Fibroblast of villous mesenchyme (primary cell): ENCODE measurements around the gene SPATA16. TPM values are rescaled to one million over a fixed set of nuclear protein-coding genes. Genes with fewer than 3 reads are reported as not detected.
"Not testable (repeated sequence)": the region's sequence is repeated elsewhere in the genome, so short reads cannot be mapped to it uniquely, and the experiment has no call there.

Experiments
- DNase-seq: peaks from one replicate; pipeline ENCODE4 v3.0.0-alpha.2; 2010; ENCODE audit warnings: low read depth
- H3K4me3 ChIP-seq: 2 replicates; pipeline ENCODE4 v1.5.1; 2011; ENCODE audit warnings: low read depth, mild to moderate bottlenecking, low read length
- CTCF ChIP-seq: IDR thresholded peaks from 2 replicates; pipeline ENCODE4 v1.5.1; 2012; ENCODE audit warnings: low read depth, mild to moderate bottlenecking, low read length; ENCODE audit not compliant: insufficient read depth
- total RNA-seq: library from RNA; depleted of rRNA; stranded (reverse); fragments of >200 nt; gene quantifications from 2 replicates; pipeline ENCODE4 v1.2.3, GENCODE V29; 2012

Gene SPATA16
- total RNA-seq, 1 donor, result not detected

- H3K4me3 ChIP-seq, result no peak overlapping the region
- no peak for DNase-seq
- no peak for TF ChIP-seq CTCF
These were observed 113.6 kb downstream of the SPATA16 start for GRCh38 chr3:173027429-173027828.

- no peak for TF ChIP-seq CTCF
- H3K4me3 ChIP-seq, result no peak overlapping the region
- DNase-seq, result no peak
These were observed 115.1 kb downstream of the SPATA16 start for GRCh38 chr3:173025941-173026340.

- H3K4me3 ChIP-seq, result no peak overlapping the region
- TF ChIP-seq CTCF, result no peak
- DNase-seq, result no peak
These were observed 119.4 kb downstream of the SPATA16 start for GRCh38 chr3:173021547-173022185.

- not testable (repeated sequence) for H3K4me3 ChIP-seq, DNase-seq
These were observed 120.9 kb downstream of the SPATA16 start for GRCh38 chr3:173020128-173020527.

- DNase-seq, result no peak
- H3K4me3 ChIP-seq, result no peak overlapping the region
- no peak for TF ChIP-seq CTCF
These were observed 121.7 kb downstream of the SPATA16 start for GRCh38 chr3:173019378-173019777.

- no peak for TF ChIP-seq CTCF
- no peak for DNase-seq
- no peak overlapping the region for H3K4me3 ChIP-seq
These were observed 122.3 kb downstream of the SPATA16 start for GRCh38 chr3:173018758-173019157.

- DNase-seq, result no peak
- no peak for TF ChIP-seq CTCF
- H3K4me3 ChIP-seq, result no peak overlapping the region
These were observed 127.7 kb downstream of the SPATA16 start for GRCh38 chr3:173013219-173013832.
